Superior temporal gyrus (tissue), 1 donor: ENCODE results near the gene RASA3.
"Not testable (repeated sequence)": the region's sequence is repeated elsewhere in the genome, so short reads cannot be mapped to it uniquely, and the experiment has no call there.

ENCODE experiments used
- DNase-seq: peaks from one replicate; pipeline ENCODE4 v3.0.0-alpha.2; 2016; ENCODE audit errors: extremely low spot score

The RASA3 gene

GRCh38 chr13:114127473-114128347 lies 4.7 kb downstream of the RASA3 start:
- DNase-seq = no peak

DNA sequence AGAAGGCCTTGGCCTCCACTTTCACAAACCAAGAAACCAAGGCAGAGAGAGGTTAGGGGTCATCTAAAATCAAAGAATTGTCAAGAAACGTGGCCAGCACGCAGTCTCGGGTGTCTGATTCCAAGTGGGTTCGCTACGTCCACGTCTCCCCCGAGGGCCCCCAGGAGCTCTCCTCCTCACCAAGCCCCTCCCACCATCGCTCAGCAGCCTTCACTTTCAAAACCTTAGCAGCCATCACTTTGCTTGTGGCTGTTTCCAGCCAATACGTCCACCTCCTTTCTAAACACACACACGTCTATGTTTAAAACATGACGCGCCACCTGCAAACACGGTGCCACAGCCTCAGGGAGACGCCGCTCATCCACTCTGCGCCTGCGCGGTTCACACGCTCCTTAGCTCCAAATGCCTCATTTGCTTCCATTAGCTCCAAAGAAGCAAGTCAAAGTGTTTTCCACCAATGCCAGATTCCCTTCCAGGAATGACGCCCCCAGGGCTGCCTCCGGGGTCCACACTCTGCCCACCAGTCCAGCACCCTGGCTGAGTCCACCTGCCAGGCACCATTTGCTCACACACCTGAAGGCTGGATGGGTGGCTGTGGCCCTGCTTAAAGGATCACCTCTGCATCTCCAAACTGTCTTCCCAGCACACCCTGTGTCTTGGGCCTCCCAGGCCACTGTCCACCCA lies 5.5 kb downstream of the RASA3 start:
- no peak for DNase-seq

DNA sequence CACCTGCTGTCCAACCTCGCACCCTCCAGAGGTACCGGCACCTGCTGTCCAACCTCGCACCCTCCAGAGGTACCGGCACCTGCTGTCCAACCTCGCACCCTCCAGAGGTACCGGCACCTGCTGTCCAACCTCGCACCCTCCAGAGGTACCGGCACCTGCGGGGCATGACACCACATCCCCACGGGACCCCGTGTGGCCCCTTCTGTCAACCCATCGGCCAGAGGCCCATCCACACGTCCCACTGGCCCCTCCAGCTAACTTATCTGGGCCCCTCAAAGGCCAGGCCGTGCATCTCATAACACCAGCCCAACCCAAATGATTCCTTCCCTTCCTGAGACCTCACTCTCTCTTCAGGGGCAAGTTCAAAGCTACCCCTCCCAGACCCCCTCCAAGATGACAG lies 6.3 kb downstream of the RASA3 start:
- DNase-seq = not testable (repeated sequence)

- no peak for DNase-seq
Observed at GRCh38 chr13:114125589-114125988, 6.8 kb downstream of the RASA3 start.

- DNase-seq = no peak
Observed at GRCh38 chr13:114124921-114125320, 7.5 kb downstream of the RASA3 start.

- no peak for DNase-seq
Observed at GRCh38 chr13:114124431-114124830, 8.0 kb downstream of the RASA3 start.

GRCh38 chr13:114123876-114124275 lies 8.5 kb downstream of the RASA3 start:
- no peak for DNase-seq

DNA sequence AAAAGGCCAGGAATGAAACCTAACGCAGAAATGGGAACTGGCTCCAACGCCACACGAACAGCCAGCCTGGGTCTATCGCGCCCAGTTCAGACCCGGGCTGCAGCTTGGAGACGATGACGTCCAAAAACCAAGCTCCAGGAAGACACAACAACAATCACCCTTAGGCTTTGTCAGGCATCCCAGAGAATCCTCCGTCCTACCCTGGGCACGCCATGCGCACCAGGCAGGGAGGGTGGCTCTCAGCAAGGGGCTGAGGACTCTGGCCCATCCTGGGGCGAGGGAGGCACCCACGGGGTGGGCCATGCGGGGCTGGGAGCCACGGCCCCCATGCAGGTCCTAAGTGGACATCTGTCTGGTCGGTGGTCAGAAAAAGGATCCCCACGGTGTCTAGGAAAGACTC lies 9.0 kb downstream of the RASA3 start:
- no peak for DNase-seq

GRCh38 chr13:114122591-114123211 lies 9.7 kb downstream of the RASA3 start:
- DNase-seq = no peak

DNA sequence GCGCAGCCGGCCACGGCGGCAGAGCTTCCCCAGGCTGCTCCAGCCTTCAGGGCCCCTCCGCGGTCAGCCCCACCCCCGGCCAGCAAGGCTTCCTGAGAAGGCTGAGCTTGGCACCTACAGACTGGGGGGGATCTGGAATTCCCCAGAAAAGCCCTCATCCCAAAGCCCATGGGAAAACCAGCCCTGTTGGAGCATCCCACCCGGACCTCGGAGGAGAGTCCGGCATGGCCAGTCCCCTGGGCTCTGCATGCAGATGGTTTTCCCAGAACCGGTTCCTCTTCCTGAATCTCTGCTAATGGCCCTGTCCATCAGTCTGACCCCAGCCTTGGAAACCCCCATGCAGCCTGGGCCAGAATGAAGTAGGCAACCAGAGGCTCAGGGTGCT lies 10.3 kb downstream of the RASA3 start:
- no peak for DNase-seq

GRCh38 chr13:114121496-114122126 lies 10.8 kb downstream of the RASA3 start:
- DNase-seq = no peak

- DNase-seq = no peak
Observed at GRCh38 chr13:114121031-114121430, 11.4 kb downstream of the RASA3 start.

GRCh38 chr13:114120591-114121011 lies 11.8 kb downstream of the RASA3 start:
- DNase-seq = no peak

DNA sequence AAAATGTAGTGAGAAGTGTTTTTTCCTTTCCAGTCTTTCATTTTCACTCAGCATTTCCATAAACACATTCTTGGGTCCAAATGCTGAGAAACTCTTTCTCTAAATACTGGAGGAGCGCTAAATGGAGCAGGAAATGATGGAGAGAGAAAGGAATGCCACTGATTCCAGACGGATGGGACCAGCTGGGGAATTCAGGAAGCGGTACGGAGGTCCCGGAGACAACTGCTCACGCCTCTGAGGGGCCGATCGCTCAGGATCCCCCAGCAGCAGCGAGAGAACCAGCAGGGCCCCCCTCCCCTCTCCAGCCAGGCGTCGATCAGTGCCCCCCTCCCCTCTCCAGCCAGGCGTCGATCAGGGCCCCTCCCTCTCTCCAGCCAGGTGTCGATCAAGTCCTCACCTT lies 13.2 kb downstream of the RASA3 start:
- no peak for DNase-seq

- DNase-seq = no peak
Observed at GRCh38 chr13:114118511-114119123, 13.8 kb downstream of the RASA3 start.

DNA sequence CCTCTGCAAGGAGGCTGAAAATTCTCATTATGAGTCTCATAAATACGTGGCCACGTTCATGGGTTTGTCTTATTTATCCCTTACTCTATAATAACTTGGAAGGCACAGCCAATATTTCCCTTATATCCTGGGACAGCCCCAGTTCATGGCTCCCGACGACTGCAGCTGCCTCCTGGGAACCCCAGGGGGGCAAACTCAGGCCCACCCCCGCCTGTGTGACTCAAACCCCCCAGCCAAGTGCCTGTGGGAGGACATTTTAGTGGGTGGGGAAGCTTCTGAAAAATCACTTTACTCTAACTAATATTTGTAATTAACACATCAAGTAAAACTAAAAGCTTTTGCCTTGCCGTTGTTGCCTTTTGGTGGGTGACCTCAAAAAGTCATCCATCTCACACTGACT lies 14.3 kb downstream of the RASA3 start:
- DNase-seq = no peak

DNA sequence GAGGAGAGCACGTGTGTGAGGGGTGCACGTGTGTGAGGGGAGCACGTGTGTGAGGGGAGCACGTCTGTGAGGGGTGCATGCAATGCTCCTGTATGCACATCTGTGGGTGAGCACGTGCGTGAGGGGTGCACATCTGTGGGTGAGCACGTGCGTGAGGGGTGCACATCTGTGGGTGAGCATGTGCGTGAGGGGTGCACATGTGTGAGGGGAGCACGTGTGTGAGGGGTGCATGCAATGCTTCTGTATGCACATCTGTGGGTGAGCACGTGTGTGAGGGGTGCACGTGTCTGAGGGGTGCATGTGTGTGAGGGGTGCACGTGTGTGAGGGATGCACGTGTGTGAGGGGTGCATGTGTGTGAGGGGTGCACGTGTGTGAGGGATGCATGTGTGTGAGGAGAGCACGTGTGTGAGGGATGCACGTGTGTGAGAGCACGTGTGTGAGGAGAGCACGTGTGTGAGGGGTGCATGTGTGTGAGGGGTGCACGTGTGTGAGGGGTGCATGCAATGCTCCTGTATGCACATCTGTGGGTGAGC lies 15.0 kb downstream of the RASA3 start:
- DNase-seq = not testable (repeated sequence)

DNA sequence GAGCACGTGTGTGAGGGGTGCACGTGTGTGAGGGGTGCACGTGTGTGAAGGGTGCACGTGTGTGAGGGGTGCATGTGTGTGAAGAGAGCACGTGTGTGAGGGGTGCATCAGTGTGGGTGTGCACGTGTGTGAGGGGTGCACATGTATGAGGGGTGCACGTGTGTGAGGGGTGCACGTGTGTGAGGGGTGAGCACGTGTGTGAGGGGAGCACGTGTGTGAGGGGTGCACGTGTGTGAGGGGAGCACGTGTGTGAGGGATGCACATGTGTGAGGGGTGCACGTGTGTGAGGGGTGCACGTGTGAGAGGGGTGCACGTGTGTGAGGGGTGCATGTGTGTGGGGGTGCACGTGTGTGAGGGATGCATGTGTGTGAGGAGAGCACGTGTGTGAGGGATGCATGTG lies 15.7 kb downstream of the RASA3 start:
- no peak for DNase-seq

- DNase-seq = no peak
Observed at GRCh38 chr13:114115796-114116195, 16.6 kb downstream of the RASA3 start.

DNA sequence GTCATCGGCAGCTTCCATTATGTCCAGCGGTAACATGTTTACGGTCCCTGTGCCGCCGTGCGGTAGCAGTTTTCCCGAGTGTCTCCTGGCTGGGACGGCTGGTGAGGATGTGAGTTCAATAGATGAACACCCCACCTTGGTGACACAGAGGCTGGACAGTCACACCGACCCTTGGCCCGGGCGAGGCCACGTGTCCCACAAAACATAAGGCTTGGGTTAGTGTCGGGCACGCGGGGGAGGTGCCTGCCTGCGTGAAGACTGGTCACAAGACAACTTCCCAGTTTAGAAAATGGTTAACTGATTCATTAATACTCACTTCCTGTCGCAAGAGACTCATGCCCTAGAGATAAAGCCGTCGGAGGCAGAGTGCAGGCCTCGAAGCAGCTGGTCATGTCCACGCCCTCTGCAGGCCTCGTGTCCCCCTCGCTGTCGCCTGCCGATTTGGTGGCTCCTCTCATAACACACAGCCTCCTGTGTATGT lies 17.2 kb downstream of the RASA3 start:
- DNase-seq = no peak

DNA sequence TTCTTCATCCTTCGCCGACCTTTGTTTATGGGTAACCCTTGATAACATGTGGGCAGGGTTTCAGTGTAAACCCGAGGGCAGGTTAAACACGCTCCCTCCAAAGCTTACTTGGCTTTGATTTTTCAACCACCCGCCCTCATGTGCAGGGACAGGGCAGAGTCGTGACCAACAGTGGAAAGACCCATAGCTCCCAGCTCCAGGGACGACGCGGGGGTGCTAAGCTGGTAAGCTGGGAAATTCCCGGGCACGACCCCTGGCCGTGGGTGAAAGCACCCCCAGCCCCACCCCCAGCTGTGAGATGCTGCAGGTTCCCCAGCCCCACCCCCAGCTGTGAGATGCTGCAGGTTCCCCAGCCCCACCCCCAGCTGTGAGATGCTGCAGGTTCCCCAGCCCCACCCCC lies 17.8 kb downstream of the RASA3 start:
- not testable (repeated sequence) for DNase-seq
